GM18867 (cell line): ENCODE measurements around the gene TRMT11.

Source experiments
- ATAC-seq: cut with Tn5 transposase; IDR thresholded peaks from one replicate; pipeline ENCODE4 v1.9.1; 2021; ENCODE audit warnings: mild to moderate bottlenecking, moderate library complexity; ENCODE audit not compliant: unreplicated experiment

Gene TRMT11

DNA sequence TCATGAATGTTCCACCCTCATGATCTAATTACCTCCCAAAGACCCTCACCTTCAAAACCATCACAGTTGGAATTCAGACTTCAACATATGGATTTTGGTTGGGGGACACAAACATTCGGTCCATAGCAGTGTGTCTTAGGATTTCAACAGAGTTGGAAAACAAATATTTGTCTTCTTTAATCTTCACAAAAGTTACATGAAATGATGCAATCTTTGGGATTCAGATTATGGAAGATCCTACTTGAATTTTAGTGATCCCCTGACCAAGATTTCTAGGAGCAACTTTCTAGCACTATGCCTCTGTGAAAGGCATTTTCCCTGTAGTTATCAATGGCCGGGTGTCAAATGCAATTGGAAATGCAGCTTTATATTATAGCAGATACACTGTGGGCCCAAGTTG, 86.5 kb downstream of the TRMT11 start:
- ATAC-seq, result no peak

DNA sequence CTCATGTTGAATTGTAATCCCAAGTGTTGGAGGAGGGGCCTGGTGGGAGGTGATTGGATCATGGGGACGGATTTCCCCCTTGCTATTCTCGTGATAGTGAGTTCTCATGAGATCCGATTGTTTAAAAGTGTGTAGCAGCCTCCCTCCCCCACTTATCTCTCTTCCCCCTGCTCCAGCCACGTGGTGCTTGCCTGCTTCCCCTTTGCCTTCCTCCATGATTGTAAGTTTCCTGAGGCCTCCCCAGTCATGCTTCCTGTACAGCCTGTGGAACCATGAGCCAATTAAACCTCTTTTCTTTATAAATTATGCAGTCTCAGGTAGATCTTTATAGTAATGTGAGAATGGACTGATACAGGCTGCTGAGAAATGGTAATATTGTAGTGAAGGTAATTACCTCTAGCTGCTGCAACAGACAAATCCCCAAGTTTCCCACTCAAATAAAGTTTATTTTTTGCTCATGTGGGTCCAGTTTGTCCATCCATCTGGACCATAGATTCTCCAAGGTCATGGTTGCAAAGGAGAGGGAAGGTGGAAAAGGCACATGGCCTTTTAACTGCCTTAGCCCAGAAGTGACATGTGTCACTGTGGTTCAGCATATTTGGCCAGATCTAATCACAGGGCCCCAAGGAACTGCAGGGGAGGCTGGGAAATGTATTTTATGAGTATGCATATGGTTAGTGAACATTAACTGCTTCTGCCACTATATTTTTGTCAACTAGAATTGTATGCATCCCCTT, 89.2 kb downstream of the TRMT11 start:
- no peak for ATAC-seq

DNA sequence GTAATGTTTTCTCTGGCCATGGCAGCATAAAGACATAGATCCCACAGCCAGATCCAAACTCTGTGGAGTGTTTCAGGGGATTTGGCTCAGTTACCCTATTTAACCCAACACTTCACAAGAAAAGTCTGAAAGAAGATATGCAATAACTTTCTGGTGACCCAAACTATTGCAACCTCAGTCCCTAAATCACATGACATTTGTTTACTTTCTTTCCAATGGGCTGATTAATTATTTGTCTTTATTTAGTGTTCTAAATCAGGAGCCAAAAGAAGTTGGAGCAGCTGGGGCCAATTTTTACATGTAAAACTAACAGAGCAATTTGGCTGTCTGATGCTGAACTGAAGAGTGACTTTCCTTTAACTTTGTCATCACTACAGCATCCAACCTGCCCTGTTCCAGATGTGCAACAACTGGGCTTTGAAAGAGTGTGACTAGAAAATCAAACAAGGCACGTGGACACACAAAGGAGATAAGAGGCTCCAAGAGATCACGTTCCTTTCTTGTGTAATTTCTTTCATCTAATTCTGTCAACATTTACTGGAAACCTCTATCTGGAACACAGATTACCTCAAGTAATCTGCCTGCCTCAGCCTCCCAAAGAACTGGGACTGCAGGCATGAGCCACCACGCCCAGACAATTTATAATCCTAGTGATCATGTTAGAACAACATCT, 90.8 kb downstream of the TRMT11 start:
- no peak for ATAC-seq

DNA sequence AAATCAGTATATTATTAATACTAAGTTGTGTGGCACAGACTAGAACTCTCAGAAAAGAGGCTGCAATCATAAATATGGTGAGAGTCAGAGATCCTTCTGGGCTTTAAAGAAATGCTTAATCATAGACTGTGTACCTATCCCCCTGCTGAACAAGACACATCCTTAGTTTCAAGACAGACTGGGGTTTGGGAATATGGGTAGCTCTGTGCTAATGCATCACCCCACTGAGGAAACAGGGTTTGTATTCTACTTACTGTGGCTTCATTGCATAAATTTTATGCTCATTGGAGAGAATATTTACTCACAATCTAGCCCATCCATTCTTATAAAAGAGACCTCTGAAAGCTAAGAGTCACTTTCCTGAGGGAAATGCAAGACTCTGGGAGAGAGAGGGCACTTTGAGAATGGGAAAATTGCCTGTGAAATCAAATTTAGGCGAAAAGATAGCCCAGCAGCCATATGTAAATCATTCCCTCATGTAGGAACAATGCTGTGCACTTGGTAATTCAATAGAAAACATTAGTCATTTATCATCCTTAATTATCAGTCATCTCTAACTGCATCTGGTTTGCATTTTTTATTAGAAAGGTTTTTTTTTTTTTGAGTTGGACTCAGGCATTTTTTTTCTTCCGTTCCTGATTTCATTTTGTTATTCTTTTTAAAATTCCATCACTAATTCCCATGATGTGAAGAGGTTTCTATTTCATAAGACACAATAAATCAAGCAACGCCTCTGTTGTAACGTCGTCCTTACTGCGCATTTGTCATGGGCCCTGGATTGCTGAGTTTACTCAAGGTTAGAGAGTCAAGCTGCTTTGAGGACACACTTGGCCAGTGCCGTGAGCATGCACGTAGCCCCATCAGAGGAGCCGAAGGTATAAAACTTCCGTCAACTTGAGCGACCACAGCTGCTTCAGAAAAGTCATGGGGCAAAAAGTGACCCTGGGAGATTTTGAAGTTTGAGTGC, 91.8 kb downstream of the TRMT11 start:
- ATAC-seq, result no peak

DNA sequence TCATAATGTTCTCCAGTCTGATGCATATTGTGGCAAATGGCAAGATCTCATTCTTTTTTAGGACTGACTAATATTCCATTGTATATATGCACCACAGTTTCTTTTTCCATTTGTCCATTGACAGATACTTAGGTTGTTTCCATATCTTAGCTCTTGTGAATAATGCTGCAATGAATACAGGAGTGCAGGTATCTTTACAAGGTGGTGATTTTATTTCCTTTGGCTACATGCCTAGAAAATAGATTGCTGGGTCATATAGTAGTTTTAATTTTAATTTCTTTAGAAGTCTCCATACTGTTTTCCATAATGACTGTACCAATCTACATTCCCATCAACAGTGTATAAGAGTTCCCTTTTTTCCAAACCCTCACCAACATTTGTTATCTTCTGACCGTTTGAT, 97.5 kb downstream of the TRMT11 start:
- ATAC-seq, result no peak

DNA sequence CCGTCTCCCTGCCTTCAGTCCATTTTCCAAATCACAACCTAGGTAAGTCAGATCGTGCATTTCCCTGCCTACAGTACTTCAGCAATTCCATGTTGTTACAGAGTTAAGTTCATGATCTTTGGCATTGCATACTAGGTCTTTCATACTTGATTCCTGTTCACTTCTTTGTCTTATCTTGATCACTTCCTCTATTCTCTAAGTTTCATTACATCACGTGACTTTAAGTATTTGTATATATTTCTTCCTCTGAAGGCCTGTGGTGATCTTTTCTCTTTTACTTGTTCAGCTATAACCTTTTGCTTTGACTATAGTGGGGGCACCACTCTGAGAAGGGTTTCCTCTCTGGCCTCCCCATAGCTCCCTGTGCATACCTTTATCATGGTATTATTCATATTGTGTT, 100.2 kb downstream of the TRMT11 start:
- ATAC-seq, result peak; percentile 85
